HepG2 (cell line): ENCODE measurements around the gene PDGFB. TPM values are rescaled to one million over a fixed set of nuclear protein-coding genes. Genes with fewer than 3 reads are reported as not detected.
A peak's percentile ranks its signal among the peaks of the same experiment; 100 is the strongest.

Experiments used
- CENPT ChIP-seq: sonication (generic); formaldehyde crosslinking; IDR thresholded peaks from 2 replicates; pipeline ENCODE4 v1.8.0; 2022; ENCODE audit warnings: low read depth, mild to moderate bottlenecking, moderate library complexity, missing genetic modification reagents
- GABPB1 ChIP-seq: IDR thresholded peaks from 2 replicates; pipeline ENCODE4 v1.6.1; 2016; ENCODE audit warnings: mild to moderate bottlenecking, missing genetic modification reagents, moderate library complexity, missing compliant biosample characterization
- GZF1 ChIP-seq: sonication (generic); formaldehyde crosslinking; IDR thresholded peaks from 2 replicates; pipeline ENCODE4 v1.5.1; 2020; ENCODE audit warnings: mild to moderate bottlenecking, missing genetic modification reagents
- HNF4G ChIP-seq, 2 experiments: sonication (generic) in 1 of 2; formaldehyde crosslinking in 1 of 2; IDR thresholded peaks; 2 replicates each; pipeline versions ENCODE4 v1.4.0 to v1.6.1; 2011 to 2020; ENCODE audit warnings: borderline replicate concordance in 2 of 2, low read depth in 2 of 2, mild to moderate bottlenecking in 2 of 2, low read length in 1 of 2, missing genetic modification reagents in 1 of 2, moderate library complexity in 1 of 2
- JUN ChIP-seq: sonication (generic); formaldehyde crosslinking; IDR thresholded peaks from 2 replicates; pipeline ENCODE4 v1.4.0; 2020; ENCODE audit warnings: mild to moderate bottlenecking, missing genetic modification reagents
- MAFF ChIP-seq: IDR thresholded peaks from 2 replicates; pipeline ENCODE4 v1.6.1; 2011; ENCODE audit warnings: low read depth, low read length, improper control_type of control experiment
- MXI1 ChIP-seq: IDR thresholded peaks from 3 replicates; pipeline ENCODE4 v1.6.1; 2012; ENCODE audit warnings: low read depth, low read length, inconsistent platforms, borderline replicate concordance
- NR1H2 ChIP-seq: sonication (generic); formaldehyde crosslinking; IDR thresholded peaks from 2 replicates; pipeline ENCODE4 v1.8.1; 2022; ENCODE audit warnings: low read depth, missing genetic modification reagents, borderline replicate concordance
- NR2F1 ChIP-seq, 2 experiments: fragments of 450-650 bp in 1 of 2; formaldehyde crosslinking in 1 of 2; IDR thresholded peaks; 2 replicates each; pipeline versions ENCODE4 v1.5.0 to v1.6.1; 2016 to 2020; ENCODE audit warnings: mild to moderate bottlenecking in 1 of 2, missing compliant biosample characterization in 1 of 2, missing genetic modification reagents in 1 of 2, moderate library complexity in 1 of 2
- RCOR2 ChIP-seq: IDR thresholded peaks from 2 replicates; pipeline ENCODE4 v1.6.1; 2016; ENCODE audit warnings: missing biosample characterization, missing genetic modification reagents
- SALL1 ChIP-seq: sonication (generic); formaldehyde crosslinking; IDR thresholded peaks from 2 replicates; pipeline ENCODE4 v1.8.0; 2022; ENCODE audit warnings: mild to moderate bottlenecking, missing genetic modification reagents
- TOPORS ChIP-seq: sonication (generic); formaldehyde crosslinking; IDR thresholded peaks from 2 replicates; pipeline ENCODE4 v1.8.0; 2023; ENCODE audit warnings: mild to moderate bottlenecking, missing genetic modification reagents
- ZBTB3 ChIP-seq: sonication (generic); formaldehyde crosslinking; IDR thresholded peaks from 2 replicates; pipeline ENCODE4 v1.4.0; 2020; ENCODE audit warnings: low read depth, mild to moderate bottlenecking, moderate library complexity, missing genetic modification reagents, borderline replicate concordance
- ZEB1 ChIP-seq: IDR thresholded peaks from 2 replicates; pipeline ENCODE4 v1.6.1; 2012; ENCODE audit warnings: mild to moderate bottlenecking, low read depth, inconsistent platforms; ENCODE audit not compliant: insufficient replicate concordance
- ZNF12 ChIP-seq: sonication (generic); formaldehyde crosslinking; IDR thresholded peaks from 2 replicates; pipeline ENCODE4 v1.5.0; 2020; ENCODE audit warnings: missing genetic modification reagents
- ZNF230 ChIP-seq: sonication (generic); formaldehyde crosslinking; IDR thresholded peaks from 2 replicates; pipeline ENCODE4 v1.4.0; 2020; ENCODE audit warnings: mild to moderate bottlenecking, missing genetic modification reagents
- ZNF3 ChIP-seq: IDR thresholded peaks from 2 replicates; pipeline ENCODE4 v1.7.0; 2017; ENCODE audit warnings: inconsistent platforms
- ZNF556 ChIP-seq: sonication (generic); formaldehyde crosslinking; IDR thresholded peaks from 2 replicates; pipeline ENCODE4 v1.4.0; 2020; ENCODE audit warnings: mild to moderate bottlenecking, missing genetic modification reagents, borderline replicate concordance
- ZNF83 ChIP-seq: sonication (generic); formaldehyde crosslinking; IDR thresholded peaks from 2 replicates; pipeline ENCODE4 v1.4.0; 2020; ENCODE audit warnings: missing genetic modification reagents, mild to moderate bottlenecking, borderline replicate concordance
- polyA plus RNA-seq, 8 experiments: library from polyadenylated mRNA; depleted of rRNA in 3 of 8; stranded (reverse) in 7 of 8; unstranded in 1 of 8; fragments of >200 nt; fragmentation: Illumina TruSeq in 4 of 8; extraction: Trizol in 4 of 8; gene quantifications; 2 replicates each; pipeline versions ENCODE4 v1.2.1 to v1.2.3, GENCODE V29; 2011 to 2016; ENCODE audit warnings: low read depth in 4 of 8, missing spikeins in 1 of 8, mixed read lengths in 1 of 8; ENCODE audit not compliant: insufficient read depth in 1 of 8
- total RNA-seq, 5 experiments: library from RNA; depleted of rRNA; stranded (reverse); fragments of >200 nt; fragmentation: Illumina TruSeq; extraction: Trizol; gene quantifications; 2 replicates each; pipeline ENCODE4 v1.2.3, GENCODE V29; 2016; ENCODE audit warnings: low read depth in 1 of 5
- TF ChIP-seq, protein P1 (sequence below): fragments of 450-650 bp; IDR thresholded peaks from 2 replicates; pipeline ENCODE4 v1.6.1; 2016
- TF ChIP-seq, protein P2 (sequence below): sonication (generic); formaldehyde crosslinking; IDR thresholded peaks from 2 replicates; pipeline ENCODE4 v1.5.0; 2020; ENCODE audit warnings: mild to moderate bottlenecking, low read depth, missing genetic modification reagents, borderline replicate concordance
- TF ChIP-seq, protein P3 (sequence below): sonication (generic); formaldehyde crosslinking; IDR thresholded peaks from 2 replicates; pipeline ENCODE4 v1.4.0; 2020; ENCODE audit warnings: missing genetic modification reagents, borderline replicate concordance
- TF ChIP-seq, protein P4 (sequence below): sonication (generic); formaldehyde crosslinking; IDR thresholded peaks from 2 replicates; pipeline ENCODE4 v1.8.0; 2022; ENCODE audit warnings: mild to moderate bottlenecking, missing genetic modification reagents

The PDGFB gene
- total and polyA plus RNA-seq, 2 of the 13 experiments (the other 11 are each of a cell fraction or from before 2014, with no cell fraction given), result 1.4 to 10.1 TPM

DNA sequence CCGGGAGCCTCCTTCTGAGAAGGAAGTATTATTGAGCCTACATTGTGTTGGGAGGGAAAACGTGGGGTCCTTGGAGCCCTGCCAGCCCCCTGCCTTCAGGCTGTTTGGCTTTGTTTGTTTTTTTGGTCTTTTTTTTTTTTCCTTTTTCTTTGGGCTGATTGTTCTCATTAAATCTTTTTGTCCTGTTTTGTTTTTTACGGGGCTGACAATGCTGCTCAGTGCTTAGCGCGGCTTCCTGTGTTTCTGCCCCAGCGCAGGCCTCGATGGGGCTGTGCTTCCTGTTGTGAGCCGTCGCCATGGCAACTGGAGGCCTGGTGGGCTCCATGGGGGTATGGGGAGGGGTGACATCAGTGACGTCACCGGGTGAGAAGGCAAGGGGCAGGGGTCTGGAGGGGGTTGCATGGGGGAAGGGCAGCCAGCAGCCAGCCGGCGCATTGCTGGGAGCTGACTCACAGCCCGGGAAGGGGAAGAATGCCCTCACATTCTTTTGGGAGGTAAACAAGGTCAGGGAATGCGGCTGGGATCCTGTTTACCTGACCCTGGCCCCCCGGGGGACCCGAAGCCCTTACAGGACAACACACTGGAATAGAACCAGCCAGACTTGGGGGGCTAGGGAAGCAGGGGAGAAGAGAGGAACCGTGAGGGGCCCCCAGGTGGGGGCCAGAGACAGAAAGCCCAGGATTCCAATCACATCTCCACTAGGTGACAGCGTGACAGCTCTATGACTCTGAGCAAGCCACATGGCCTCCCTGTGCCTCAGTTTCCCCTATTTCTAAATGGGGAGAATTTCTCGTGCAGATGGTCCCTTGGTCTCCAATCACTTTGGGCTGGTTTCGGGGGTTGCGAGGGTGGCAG is 70.1 kb downstream of the PDGFB start (continued):
- TF ChIP-seq, protein P1, sequence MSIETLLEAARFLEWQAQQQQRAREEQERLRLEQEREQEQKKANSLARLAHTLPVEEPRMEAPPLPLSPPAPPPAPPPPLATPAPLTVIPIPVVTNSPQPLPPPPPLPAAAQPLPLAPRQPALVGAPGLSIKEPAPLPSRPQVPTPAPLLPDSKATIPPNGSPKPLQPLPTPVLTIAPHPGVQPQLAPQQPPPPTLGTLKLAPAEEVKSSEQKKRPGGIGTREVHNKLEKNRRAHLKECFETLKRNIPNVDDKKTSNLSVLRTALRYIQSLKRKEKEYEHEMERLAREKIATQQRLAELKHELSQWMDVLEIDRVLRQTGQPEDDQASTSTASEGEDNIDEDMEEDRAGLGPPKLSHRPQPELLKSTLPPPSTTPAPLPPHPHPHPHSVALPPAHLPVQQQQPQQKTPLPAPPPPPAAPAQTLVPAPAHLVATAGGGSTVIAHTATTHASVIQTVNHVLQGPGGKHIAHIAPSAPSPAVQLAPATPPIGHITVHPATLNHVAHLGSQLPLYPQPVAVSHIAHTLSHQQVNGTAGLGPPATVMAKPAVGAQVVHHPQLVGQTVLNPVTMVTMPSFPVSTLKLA, result peak; percentile 22; the same call in 1 of the 2 replicates
- TF ChIP-seq CENPT (no peak), ZNF556 (CRISPR knock-in tag) (no peak), NR1H2 (CRISPR knock-in tag) (no peak), ZEB1 (peak; percentile 47), ZNF3 (CRISPR knock-in tag) (no peak), ZBTB3 (CRISPR knock-in tag) (peak; percentile 50; the same call in 1 of the 2 replicates), TOPORS (CRISPR knock-in tag) (no peak), GZF1 (CRISPR knock-in tag) (no peak), JUN (peak; percentile 99), HNF4G (IDR thresholded peaks at IDR 0.05; ENCODE audit: borderline replicate concordance, low read depth, low read length) (peak; percentile 59; the same call in 1 of the 2 replicates), HNF4G (CRISPR knock-in tag; IDR thresholded peaks at IDR 0.05; ENCODE audit: borderline replicate concordance, low read depth) (peak; percentile 87; the same call in 1 of the 2 replicates), RCOR2 (CRISPR knock-in tag) (0 out of 2 replicates have a peak, but pooled peaks have one; percentile 27), GABPB1 (CRISPR knock-in tag) (peak; percentile 70; the same call in 1 of the 2 replicates), MXI1 (peak; percentile 88; the same call in 1 of the 3 replicates), ZNF83 (no peak), ZNF230 (0 out of 2 replicates have a peak, but pooled peaks have one; percentile 33), NR2F1 (CRISPR knock-in tag; IDR thresholded peaks at IDR 0.05) (peak; percentile 90 to 95), MAFF (no peak), SALL1 (CRISPR knock-in tag) (peak; percentile 86), ZNF12 (CRISPR knock-in tag) (no peak)
- TF ChIP-seq, protein P2, sequence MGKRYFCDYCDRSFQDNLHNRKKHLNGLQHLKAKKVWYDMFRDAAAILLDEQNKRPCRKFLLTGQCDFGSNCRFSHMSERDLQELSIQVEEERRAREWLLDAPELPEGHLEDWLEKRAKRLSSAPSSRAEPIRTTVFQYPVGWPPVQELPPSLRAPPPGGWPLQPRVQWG (CRISPR knock-in tag), result no peak
- TF ChIP-seq, protein P3, sequence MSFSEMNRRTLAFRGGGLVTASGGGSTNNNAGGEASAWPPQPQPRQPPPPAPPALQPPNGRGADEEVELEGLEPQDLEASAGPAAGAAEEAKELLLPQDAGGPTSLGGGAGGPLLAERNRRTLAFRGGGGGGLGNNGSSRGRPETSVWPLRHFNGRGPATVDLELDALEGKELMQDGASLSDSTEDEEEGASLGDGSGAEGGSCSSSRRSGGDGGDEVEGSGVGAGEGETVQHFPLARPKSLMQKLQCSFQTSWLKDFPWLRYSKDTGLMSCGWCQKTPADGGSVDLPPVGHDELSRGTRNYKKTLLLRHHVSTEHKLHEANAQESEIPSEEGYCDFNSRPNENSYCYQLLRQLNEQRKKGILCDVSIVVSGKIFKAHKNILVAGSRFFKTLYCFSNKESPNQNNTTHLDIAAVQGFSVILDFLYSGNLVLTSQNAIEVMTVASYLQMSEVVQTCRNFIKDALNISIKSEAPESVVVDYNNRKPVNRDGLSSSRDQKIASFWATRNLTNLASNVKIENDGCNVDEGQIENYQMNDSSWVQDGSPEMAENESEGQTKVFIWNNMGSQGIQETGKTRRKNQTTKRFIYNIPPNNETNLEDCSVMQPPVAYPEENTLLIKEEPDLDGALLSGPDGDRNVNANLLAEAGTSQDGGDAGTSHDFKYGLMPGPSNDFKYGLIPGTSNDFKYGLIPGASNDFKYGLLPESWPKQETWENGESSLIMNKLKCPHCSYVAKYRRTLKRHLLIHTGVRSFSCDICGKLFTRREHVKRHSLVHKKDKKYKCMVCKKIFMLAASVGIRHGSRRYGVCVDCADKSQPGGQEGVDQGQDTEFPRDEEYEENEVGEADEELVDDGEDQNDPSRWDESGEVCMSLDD (CRISPR knock-in tag), result peak; percentile 97; the same call in 1 of the 2 replicates
- TF ChIP-seq, protein P4, sequence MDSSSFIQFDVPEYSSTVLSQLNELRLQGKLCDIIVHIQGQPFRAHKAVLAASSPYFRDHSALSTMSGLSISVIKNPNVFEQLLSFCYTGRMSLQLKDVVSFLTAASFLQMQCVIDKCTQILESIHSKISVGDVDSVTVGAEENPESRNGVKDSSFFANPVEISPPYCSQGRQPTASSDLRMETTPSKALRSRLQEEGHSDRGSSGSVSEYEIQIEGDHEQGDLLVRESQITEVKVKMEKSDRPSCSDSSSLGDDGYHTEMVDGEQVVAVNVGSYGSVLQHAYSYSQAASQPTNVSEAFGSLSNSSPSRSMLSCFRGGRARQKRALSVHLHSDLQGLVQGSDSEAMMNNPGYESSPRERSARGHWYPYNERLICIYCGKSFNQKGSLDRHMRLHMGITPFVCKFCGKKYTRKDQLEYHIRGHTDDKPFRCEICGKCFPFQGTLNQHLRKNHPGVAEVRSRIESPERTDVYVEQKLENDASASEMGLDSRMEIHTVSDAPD (CRISPR knock-in tag), result no peak
